H1 (cell line): ENCODE data around the gene TMED3.

Experiments
- CBX5 ChIP-seq: fragments of 300-800, 300-1000 bp; sonication (generic); IDR thresholded peaks from 2 replicates; pipeline ENCODE4 v1.7.1; 2016; ENCODE audit warnings: antibody characterized with exemption, low read length, low read depth
- EP300 ChIP-seq, 2 experiments: IDR thresholded peaks; 1 replicate in 1 of 2; 2 replicates in 1 of 2; pipeline ENCODE4 v1.6.1; 2011 to 2012; ENCODE audit warnings: low read depth in 2 of 2, low read length in 2 of 2, mild to moderate bottlenecking in 2 of 2, borderline replicate concordance in 1 of 2, inconsistent platforms in 1 of 2, moderate library complexity in 1 of 2
- TEAD4 ChIP-seq: IDR thresholded peaks from 2 replicates; pipeline ENCODE4 v1.6.1; 2012; ENCODE audit warnings: low read depth, low read length, inconsistent platforms, mixed read lengths

- TF ChIP-seq EP300 (IDR thresholded peaks at IDR 0.05; ENCODE audit: borderline replicate concordance in 1 of 2, low read depth in 2 of 2, low read length in 2 of 2): no peak
- no peak for TF ChIP-seq TEAD4
- TF ChIP-seq CBX5: no peak
Observed at GRCh38 chr15:79366691-79367090, 55.8 kb downstream of the TMED3 start.
